Liver (tissue), 9 donors: ENCODE data around the gene FILIP1L. TPM values are rescaled to one million over a fixed set of nuclear protein-coding genes. Genes with fewer than 3 reads are reported as not detected.

Source experiments
- DNase-seq: peaks from one replicate; pipeline ENCODE4 v3.0.0-alpha.2; 2017; ENCODE audit warnings: low spot score
- H3K27ac ChIP-seq, 2 donors: one replicate each; pipeline ENCODE4 v1.7.0; 2013; ENCODE audit warnings: inconsistent platforms in 2 of 2, low read length in 2 of 2, control low read depth in 1 of 2, low read depth in 1 of 2, mild to moderate bottlenecking in 1 of 2
- H3K27me3 ChIP-seq, 4 donors: one replicate each; pipeline versions ENCODE4 v1.6.1 to v1.7.0; 2013; ENCODE audit warnings: low read length in 3 of 4, inconsistent platforms in 1 of 4, mild to moderate bottlenecking in 1 of 4, moderate library complexity in 1 of 4; ENCODE audit not compliant: control insufficient read depth in 4 of 4, insufficient read depth in 4 of 4
- H3K36me3 ChIP-seq, 4 donors: one replicate each; pipeline versions ENCODE4 v1.6.1 to v1.7.0; 2013; ENCODE audit warnings: low read length in 3 of 4, mild to moderate bottlenecking in 3 of 4, low read depth in 1 of 4, moderate library complexity in 1 of 4; ENCODE audit not compliant: control insufficient read depth in 4 of 4, insufficient read depth in 3 of 4
- H3K4me1 ChIP-seq, 4 donors: one replicate each; pipeline versions ENCODE4 v1.6.1 to v1.7.0; 2013; ENCODE audit warnings: low read length in 3 of 4, mild to moderate bottlenecking in 3 of 4, moderate library complexity in 1 of 4; ENCODE audit not compliant: control insufficient read depth in 4 of 4, insufficient read depth in 4 of 4
- H3K4me3 ChIP-seq, 3 donors: one replicate each; pipeline versions ENCODE4 v1.6.1 to v1.7.0; 2013; ENCODE audit warnings: low read length in 3 of 3, control low read depth in 1 of 3, low read depth in 1 of 3, mild to moderate bottlenecking in 1 of 3
- H3K9ac ChIP-seq, 2 donors: one replicate each; pipeline ENCODE4 v1.7.0; 2013; ENCODE audit warnings: low read length in 2 of 2, mild to moderate bottlenecking in 2 of 2, moderate library complexity in 2 of 2, control low read depth in 1 of 2, low read depth in 1 of 2
- H3K9me3 ChIP-seq, 4 donors: one replicate each; pipeline versions ENCODE4 v1.6.1 to v1.7.0; 2013; ENCODE audit warnings: low read length in 3 of 4; ENCODE audit not compliant: control insufficient read depth in 4 of 4
- EGR1 ChIP-seq, 2 donors: IDR thresholded peaks; 2 replicates each; pipeline ENCODE4 v1.6.1; 2016 to 2018; ENCODE audit warnings: antibody characterized with exemption in 2 of 2, low read depth in 2 of 2
- FOXA1 ChIP-seq: IDR thresholded peaks from 2 replicates; pipeline ENCODE4 v1.6.1; 2016; ENCODE audit warnings: antibody characterized with exemption
- FOXA2 ChIP-seq: IDR thresholded peaks from 2 replicates; pipeline ENCODE4 v1.6.1; 2016; ENCODE audit warnings: antibody characterized with exemption
- GABPA ChIP-seq, 2 donors: IDR thresholded peaks in 1 of 2; conservative IDR thresholded peaks in 1 of 2; 2 replicates each; pipeline ENCODE4 v1.6.1; 2016; ENCODE audit warnings: antibody characterized with exemption in 2 of 2, mild to moderate bottlenecking in 1 of 2, moderate library complexity in 1 of 2
- HNF4A ChIP-seq, 2 donors: conservative IDR thresholded peaks; 2 replicates each; pipeline ENCODE4 v1.6.1; 2016; ENCODE audit warnings: antibody characterized with exemption in 2 of 2, mild to moderate bottlenecking in 2 of 2
- HNF4G ChIP-seq: IDR thresholded peaks from 2 replicates; pipeline ENCODE4 v1.6.1; 2016; ENCODE audit warnings: antibody characterized with exemption
- JUND ChIP-seq, 2 donors: IDR thresholded peaks; 2 replicates each; pipeline ENCODE4 v1.6.1; 2016; ENCODE audit warnings: antibody characterized with exemption in 2 of 2
- NR2F2 ChIP-seq: IDR thresholded peaks from 2 replicates; pipeline ENCODE4 v1.6.1; 2016; ENCODE audit warnings: antibody characterized with exemption
- RAD21 ChIP-seq, 2 donors: IDR thresholded peaks; 2 replicates each; pipeline ENCODE4 v1.6.1; 2016; ENCODE audit warnings: antibody characterized with exemption in 2 of 2, mild to moderate bottlenecking in 2 of 2
- RXRA ChIP-seq, 2 donors: IDR thresholded peaks; 2 replicates each; pipeline ENCODE4 v1.6.1; 2017 to 2018; ENCODE audit warnings: antibody characterized with exemption in 2 of 2, mild to moderate bottlenecking in 1 of 2
- SP1 ChIP-seq: IDR thresholded peaks from 2 replicates; pipeline ENCODE4 v1.6.1; 2018; ENCODE audit warnings: antibody characterized with exemption, mild to moderate bottlenecking
- TAF1 ChIP-seq: conservative IDR thresholded peaks from 2 replicates; pipeline ENCODE4 v1.6.1; 2016; ENCODE audit warnings: antibody characterized with exemption, mild to moderate bottlenecking
- YY1 ChIP-seq: IDR thresholded peaks from 2 replicates; pipeline ENCODE4 v1.6.1; 2016; ENCODE audit warnings: antibody characterized with exemption, mild to moderate bottlenecking
- WGBS: extraction: QIAGEN DNeasy Blood & Tissue Kit; methylation state at CpG from one replicate; pipeline ENCODE4 v1.1.7; 2013; 5-methylcytosine and 5-hydroxymethylcytosine counted together
- polyA plus RNA-seq, 2 donors: library from polyadenylated mRNA; stranded (reverse) in 1 of 2; unstranded in 1 of 2; fragments of 200-250 nt in 1 of 2; fragments of >200 nt in 1 of 2; fragmentation: Nextera tagmentation in 1 of 2; extraction: Ambion mirVana in 1 of 2; gene quantifications; one replicate each; pipeline versions ENCODE4 v1.2.1 to v1.2.3, GENCODE V29; 2013 to 2015
- total RNA-seq, 2 donors: library from RNA; depleted of rRNA; stranded (reverse); fragments of >200 nt; gene quantifications; one replicate each; pipeline ENCODE4 v1.2.3, GENCODE V29; 2014
- TF ChIP-seq, protein P1 (sequence below): IDR thresholded peaks from 2 replicates; pipeline ENCODE4 v1.6.1; 2016; ENCODE audit warnings: antibody characterized with exemption
- TF ChIP-seq, protein P2 (sequence below): IDR thresholded peaks from 2 replicates; pipeline ENCODE4 v1.6.1; 2016; ENCODE audit warnings: antibody characterized with exemption
- TF ChIP-seq, protein P3 (sequence below): IDR thresholded peaks from 2 replicates; pipeline ENCODE4 v1.6.1; 2016; ENCODE audit warnings: antibody characterized with exemption
- TF ChIP-seq, protein P4 (sequence below): IDR thresholded peaks from 2 replicates; pipeline ENCODE4 v1.6.1; 2016; ENCODE audit warnings: antibody characterized with exemption, mild to moderate bottlenecking
- TF ChIP-seq, protein P5 (sequence below): fragments of 150-350 bp; IDR thresholded peaks from 2 replicates; pipeline ENCODE4 v1.5.1; 2017; ENCODE audit warnings: improper control_type of control experiment, low read depth, low read length; ENCODE audit not compliant: missing input control
- donor health status: healthy.
- donor health status: healthy.
- donor health status: healthy.
- donor health status: healthy.
- donor health status: healthy.

Gene FILIP1L
- total and polyA plus RNA-seq, 4 donors, result 1.4 to 6.5 (median 1.9) TPM

DNA sequence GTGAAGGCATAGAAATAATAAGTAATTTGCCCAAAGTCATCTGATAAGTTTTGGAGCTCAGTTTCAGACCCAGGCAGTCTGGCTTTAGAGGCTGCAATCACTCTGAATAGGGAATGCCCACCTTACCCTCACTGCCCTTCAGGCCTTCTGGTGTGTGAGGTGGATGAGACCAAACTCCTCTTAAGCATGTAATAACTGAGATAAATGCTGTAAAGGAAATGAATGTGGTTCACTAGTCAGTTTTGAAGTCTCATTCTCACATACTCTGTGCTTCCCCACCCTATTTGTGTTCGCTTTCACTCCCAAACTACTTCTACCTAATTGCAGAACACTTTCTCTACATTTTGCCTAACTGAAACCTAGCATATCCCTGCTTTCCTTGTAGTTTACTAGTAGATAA lies 144.1 kb downstream of the FILIP1L start:
- TF ChIP-seq GABPA (IDR thresholded peaks at IDR 0.05 in 1 of 2, conservative IDR thresholded peaks at IDR 0.05 in 1 of 2) (no peak), EGR1 (IDR thresholded peaks at IDR 0.05; ENCODE audit: low read depth in 2 of 2) (no peak), HNF4G (no peak), HNF4A (conservative IDR thresholded peaks at IDR 0.05) (no peak), FOXA2 (no peak), YY1 (no peak), FOXA1 (no peak), RXRA (IDR thresholded peaks at IDR 0.05) (no peak), SP1 (no peak), RAD21 (IDR thresholded peaks at IDR 0.05) (no peak), TAF1 (no peak), NR2F2 (no peak)
- TF ChIP-seq, protein P1, sequence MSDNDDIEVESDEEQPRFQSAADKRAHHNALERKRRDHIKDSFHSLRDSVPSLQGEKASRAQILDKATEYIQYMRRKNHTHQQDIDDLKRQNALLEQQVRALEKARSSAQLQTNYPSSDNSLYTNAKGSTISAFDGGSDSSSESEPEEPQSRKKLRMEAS, result no peak
- TF ChIP-seq, protein P2, sequence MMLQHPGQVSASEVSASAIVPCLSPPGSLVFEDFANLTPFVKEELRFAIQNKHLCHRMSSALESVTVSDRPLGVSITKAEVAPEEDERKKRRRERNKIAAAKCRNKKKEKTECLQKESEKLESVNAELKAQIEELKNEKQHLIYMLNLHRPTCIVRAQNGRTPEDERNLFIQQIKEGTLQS, result no peak
- TF ChIP-seq, protein P3, sequence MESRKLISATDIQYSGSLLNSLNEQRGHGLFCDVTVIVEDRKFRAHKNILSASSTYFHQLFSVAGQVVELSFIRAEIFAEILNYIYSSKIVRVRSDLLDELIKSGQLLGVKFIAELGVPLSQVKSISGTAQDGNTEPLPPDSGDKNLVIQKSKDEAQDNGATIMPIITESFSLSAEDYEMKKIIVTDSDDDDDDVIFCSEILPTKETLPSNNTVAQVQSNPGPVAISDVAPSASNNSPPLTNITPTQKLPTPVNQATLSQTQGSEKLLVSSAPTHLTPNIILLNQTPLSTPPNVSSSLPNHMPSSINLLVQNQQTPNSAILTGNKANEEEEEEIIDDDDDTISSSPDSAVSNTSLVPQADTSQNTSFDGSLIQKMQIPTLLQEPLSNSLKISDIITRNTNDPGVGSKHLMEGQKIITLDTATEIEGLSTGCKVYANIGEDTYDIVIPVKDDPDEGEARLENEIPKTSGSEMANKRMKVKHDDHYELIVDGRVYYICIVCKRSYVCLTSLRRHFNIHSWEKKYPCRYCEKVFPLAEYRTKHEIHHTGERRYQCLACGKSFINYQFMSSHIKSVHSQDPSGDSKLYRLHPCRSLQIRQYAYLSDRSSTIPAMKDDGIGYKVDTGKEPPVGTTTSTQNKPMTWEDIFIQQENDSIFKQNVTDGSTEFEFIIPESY, result no peak
- TF ChIP-seq, protein P4, sequence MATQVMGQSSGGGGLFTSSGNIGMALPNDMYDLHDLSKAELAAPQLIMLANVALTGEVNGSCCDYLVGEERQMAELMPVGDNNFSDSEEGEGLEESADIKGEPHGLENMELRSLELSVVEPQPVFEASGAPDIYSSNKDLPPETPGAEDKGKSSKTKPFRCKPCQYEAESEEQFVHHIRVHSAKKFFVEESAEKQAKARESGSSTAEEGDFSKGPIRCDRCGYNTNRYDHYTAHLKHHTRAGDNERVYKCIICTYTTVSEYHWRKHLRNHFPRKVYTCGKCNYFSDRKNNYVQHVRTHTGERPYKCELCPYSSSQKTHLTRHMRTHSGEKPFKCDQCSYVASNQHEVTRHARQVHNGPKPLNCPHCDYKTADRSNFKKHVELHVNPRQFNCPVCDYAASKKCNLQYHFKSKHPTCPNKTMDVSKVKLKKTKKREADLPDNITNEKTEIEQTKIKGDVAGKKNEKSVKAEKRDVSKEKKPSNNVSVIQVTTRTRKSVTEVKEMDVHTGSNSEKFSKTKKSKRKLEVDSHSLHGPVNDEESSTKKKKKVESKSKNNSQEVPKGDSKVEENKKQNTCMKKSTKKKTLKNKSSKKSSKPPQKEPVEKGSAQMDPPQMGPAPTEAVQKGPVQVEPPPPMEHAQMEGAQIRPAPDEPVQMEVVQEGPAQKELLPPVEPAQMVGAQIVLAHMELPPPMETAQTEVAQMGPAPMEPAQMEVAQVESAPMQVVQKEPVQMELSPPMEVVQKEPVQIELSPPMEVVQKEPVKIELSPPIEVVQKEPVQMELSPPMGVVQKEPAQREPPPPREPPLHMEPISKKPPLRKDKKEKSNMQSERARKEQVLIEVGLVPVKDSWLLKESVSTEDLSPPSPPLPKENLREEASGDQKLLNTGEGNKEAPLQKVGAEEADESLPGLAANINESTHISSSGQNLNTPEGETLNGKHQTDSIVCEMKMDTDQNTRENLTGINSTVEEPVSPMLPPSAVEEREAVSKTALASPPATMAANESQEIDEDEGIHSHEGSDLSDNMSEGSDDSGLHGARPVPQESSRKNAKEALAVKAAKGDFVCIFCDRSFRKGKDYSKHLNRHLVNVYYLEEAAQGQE, result no peak
- TF ChIP-seq, protein P5, sequence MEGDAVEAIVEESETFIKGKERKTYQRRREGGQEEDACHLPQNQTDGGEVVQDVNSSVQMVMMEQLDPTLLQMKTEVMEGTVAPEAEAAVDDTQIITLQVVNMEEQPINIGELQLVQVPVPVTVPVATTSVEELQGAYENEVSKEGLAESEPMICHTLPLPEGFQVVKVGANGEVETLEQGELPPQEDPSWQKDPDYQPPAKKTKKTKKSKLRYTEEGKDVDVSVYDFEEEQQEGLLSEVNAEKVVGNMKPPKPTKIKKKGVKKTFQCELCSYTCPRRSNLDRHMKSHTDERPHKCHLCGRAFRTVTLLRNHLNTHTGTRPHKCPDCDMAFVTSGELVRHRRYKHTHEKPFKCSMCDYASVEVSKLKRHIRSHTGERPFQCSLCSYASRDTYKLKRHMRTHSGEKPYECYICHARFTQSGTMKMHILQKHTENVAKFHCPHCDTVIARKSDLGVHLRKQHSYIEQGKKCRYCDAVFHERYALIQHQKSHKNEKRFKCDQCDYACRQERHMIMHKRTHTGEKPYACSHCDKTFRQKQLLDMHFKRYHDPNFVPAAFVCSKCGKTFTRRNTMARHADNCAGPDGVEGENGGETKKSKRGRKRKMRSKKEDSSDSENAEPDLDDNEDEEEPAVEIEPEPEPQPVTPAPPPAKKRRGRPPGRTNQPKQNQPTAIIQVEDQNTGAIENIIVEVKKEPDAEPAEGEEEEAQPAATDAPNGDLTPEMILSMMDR, result no peak
- Histone ChIP-seq H3K27ac (no peak overlapping the region), H3K27me3 (no peaks in the 10 kb centered on the region), H3K36me3 (no peaks in the 10 kb centered on the region), H3K9ac (no peak overlapping the region), H3K9me3 (no peaks in the 10 kb centered on the region), H3K4me3 (no peak overlapping the region), H3K4me1 (no peaks in the 10 kb centered on the region)
- no peak for DNase-seq
- 90% methylated on average over 1 of the region's 1 CpG for WGBS

DNA sequence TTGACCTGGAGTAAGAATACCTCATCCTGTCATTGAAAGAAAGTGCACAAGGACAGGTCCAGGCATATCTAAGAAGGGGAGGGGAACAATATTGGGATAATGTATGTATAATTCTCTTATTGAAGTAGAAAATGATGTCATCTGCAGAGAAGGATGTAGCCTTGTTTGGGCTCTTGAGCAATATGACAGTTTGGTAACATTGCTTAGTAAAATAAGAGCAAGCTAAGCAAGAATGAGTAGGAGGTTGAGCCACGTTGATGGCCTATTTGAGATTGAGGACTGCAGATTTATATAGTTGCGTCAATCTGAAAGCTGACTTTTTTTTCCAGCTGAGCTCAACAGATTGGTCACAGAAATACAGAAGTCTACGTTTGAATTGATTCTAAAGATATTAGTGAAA lies 145.2 kb downstream of the FILIP1L start:
- 78% methylated on average over 3 of the region's 3 CpGs for WGBS
- Histone ChIP-seq H3K4me3 (no peak overlapping the region), H3K4me1 (no peaks in the 10 kb centered on the region), H3K9me3 (no peaks in the 10 kb centered on the region), H3K36me3 (no peaks in the 10 kb centered on the region), H3K27me3 (no peaks in the 10 kb centered on the region), H3K27ac (no peak overlapping the region), H3K9ac (no peak overlapping the region)
- DNase-seq, result no peak
- TF ChIP-seq RXRA (IDR thresholded peaks at IDR 0.05) (no peak), NR2F2 (no peak), YY1 (no peak), GABPA (IDR thresholded peaks at IDR 0.05 in 1 of 2, conservative IDR thresholded peaks at IDR 0.05 in 1 of 2) (no peak), JUND (IDR thresholded peaks at IDR 0.05) (no peak), EGR1 (IDR thresholded peaks at IDR 0.05; ENCODE audit: low read depth in 2 of 2) (no peak), TAF1 (no peak), RAD21 (IDR thresholded peaks at IDR 0.05) (no peak), SP1 (no peak)
- TF ChIP-seq, protein P2, result no peak
- TF ChIP-seq, protein P1, result no peak
- TF ChIP-seq, protein P4, result no peak
